AG04450 (cell line): ENCODE results near the gene CDC42EP4. TPM values are rescaled to one million over a fixed set of nuclear protein-coding genes. Genes with fewer than 3 reads are reported as not detected.

Source experiments
- CTCF ChIA-PET: fragments of 300-600, 350-600 bp; formaldehyde crosslinking; extraction: SDS; loops from one replicate; lab custom pipeline; 2022; ENCODE audit warnings: antibody characterized with exemption, inconsistent platforms; lab: Charles Lee
- POLR2A ChIA-PET: fragments of 350-600 bp; formaldehyde crosslinking; extraction: SDS; loops from one replicate; lab custom pipeline; 2021; ENCODE audit warnings: antibody characterized with exemption, inconsistent platforms; lab: Yijun Ruan, JAX
- DNase-seq: peaks from one replicate; pipeline ENCODE4 v3.0.0-alpha.2; 2011; ENCODE audit warnings: low read depth, low spot score
- H3K27ac ChIP-seq: one replicate; pipeline ENCODE4 v1.5.1; 2012; ENCODE audit warnings: low read depth, low read length, control low read depth
- H3K27me3 ChIP-seq: one replicate; pipeline ENCODE4 v1.6.0; 2012; ENCODE audit warnings: low read length; ENCODE audit not compliant: control insufficient read depth, insufficient read depth
- H3K4me3 ChIP-seq: 2 replicates; pipeline ENCODE4 v1.5.1; 2011; ENCODE audit warnings: mild to moderate bottlenecking, low read depth, low read length, control low read depth
- H3K9me3 ChIP-seq: 2 replicates; pipeline ENCODE4 v1.5.1; 2012; ENCODE audit warnings: low read length; ENCODE audit not compliant: control insufficient read depth, insufficient read depth
- CTCF ChIP-seq: IDR thresholded peaks from 2 replicates; pipeline ENCODE4 v1.5.1; 2011; ENCODE audit warnings: low read depth, low read length, control low read depth, inconsistent platforms
- polyA plus RNA-seq: library from polyadenylated mRNA; depleted of rRNA; stranded (reverse); fragments of >200 nt; gene quantifications from 2 replicates; pipeline ENCODE4 v1.2.3, GENCODE V29; 2011

The CDC42EP4 gene
- polyA plus RNA-seq, 1 experiment: 21.9 TPM

GRCh38 chr17:73341350-73342049 is 29.7 kb upstream of the CDC42EP4 start:
- Histone ChIP-seq H3K27ac (peak overlapping the region; percentile 92), H3K27me3 (no peaks in the 10 kb centered on the region), H3K4me3 (no peak overlapping the region), H3K9me3 (no peaks in the 10 kb centered on the region; the same call in 1 of the 2 replicates)
- POLR2A ChIA-PET: interaction anchor here (0.6 to 1.0 kb wide), 2 partner anchors 31 to 955 kb away, joined by 3 to 8 read pairs; no protein-coding TSS in a partner anchor
- no peak for TF ChIP-seq CTCF
- CTCF ChIA-PET: interaction anchor here (0.6 to 4.2 kb wide), 7 partner anchors 29 to 834 kb away, joined by 4 to 23 read pairs (median 4); no protein-coding TSS in a partner anchor
- no peak for DNase-seq

GRCh38 chr17:73340093-73340596 is 28.3 kb upstream of the CDC42EP4 start:
- ChIA-PET CTCF (interaction anchor here (0.7 to 1.7 kb wide), 2 partner anchors 35 to 92 kb away, joined by 3 to 4 read pairs; no protein-coding TSS in a partner anchor), POLR2A (no interaction called here)
- peak; percentile 59 for DNase-seq
- Histone ChIP-seq H3K4me3 (no peak overlapping the region), H3K9me3 (no peaks in the 10 kb centered on the region; the same call in 1 of the 2 replicates), H3K27ac (peak overlapping the region; percentile 68), H3K27me3 (no peaks in the 10 kb centered on the region)
- peak; percentile 59 for TF ChIP-seq CTCF

- Histone ChIP-seq H3K27me3 (no peaks in the 10 kb centered on the region), H3K9me3 (no peaks in the 10 kb centered on the region; the same call in 1 of the 2 replicates), H3K4me3 (peak overlapping the region; percentile 13), H3K27ac (peak overlapping the region; percentile 90)
- no peak for DNase-seq
- ChIA-PET CTCF (interaction anchor here (1.1 kb wide), 1 partner anchor 28 kb away, joined by 5 read pairs; no protein-coding TSS in a partner anchor), POLR2A (interaction anchor here (0.8 kb wide), 1 partner anchor 28 kb away, joined by 3 read pairs; no protein-coding TSS in a partner anchor)
- TF ChIP-seq CTCF: no peak
Measured at GRCh38 chr17:73338566-73339197, 26.9 kb upstream of the CDC42EP4 start.

GRCh38 chr17:73338050-73338521 is 26.3 kb upstream of the CDC42EP4 start:
- Histone ChIP-seq H3K27me3 (no peaks in the 10 kb centered on the region), H3K4me3 (peak overlapping the region; percentile 45), H3K9me3 (no peaks in the 10 kb centered on the region; the same call in 1 of the 2 replicates), H3K27ac (peak overlapping the region; percentile 90)
- DNase-seq: no peak
- ChIA-PET CTCF (interaction anchor here (1.1 kb wide), 1 partner anchor 27 kb away, joined by 5 read pairs; no protein-coding TSS in a partner anchor), POLR2A (interaction anchor here (0.8 kb wide), 1 partner anchor 27 kb away, joined by 3 read pairs; no protein-coding TSS in a partner anchor)
- TF ChIP-seq CTCF: no peak
